ENCODE results near the gene C1orf210.

Gene C1orf210

GRCh38 chr1:43285269-43285990 is at the start of gene C1orf210:
C1orf210 (minus strand) TSS chr1:43285581; CDS start chr1:43283270, 2,311 bp downstream.
- peak; percentile 100 for DNase-seq

GRCh38 chr1:43334453-43335205 is 49.2 kb upstream of the C1orf210 start:
- DNase-seq = no peak

GRCh38 chr1:43331688-43332087 is 46.3 kb upstream of the C1orf210 start:
- DNase-seq = no peak

GRCh38 chr1:43329995-43330751 is 44.8 kb upstream of the C1orf210 start:
- DNase-seq = no peak

GRCh38 chr1:43327549-43328292 is 42.3 kb upstream of the C1orf210 start:
- DNase-seq = no peak

- no peak for DNase-seq
Measured at GRCh38 chr1:43325381-43325780, 40.0 kb upstream of the C1orf210 start.

GRCh38 chr1:43324810-43325209 is 39.4 kb upstream of the C1orf210 start:
- no peak for DNase-seq

- DNase-seq = no peak
Measured at GRCh38 chr1:43322506-43322905, 37.1 kb upstream of the C1orf210 start.

GRCh38 chr1:43321331-43321891 is 36.0 kb upstream of the C1orf210 start:
- DNase-seq = no peak

GRCh38 chr1:43319766-43320165 is 34.4 kb upstream of the C1orf210 start:
- no peak for DNase-seq

- no peak for DNase-seq
Measured at GRCh38 chr1:43319288-43319687, 33.9 kb upstream of the C1orf210 start.

GRCh38 chr1:43318831-43319230 is 33.5 kb upstream of the C1orf210 start:
- DNase-seq = no peak

GRCh38 chr1:43317817-43318471 is 32.6 kb upstream of the C1orf210 start:
- no peak for DNase-seq

- no peak for DNase-seq
Measured at GRCh38 chr1:43316738-43317520, 31.5 kb upstream of the C1orf210 start.

GRCh38 chr1:43315963-43316737 is 30.8 kb upstream of the C1orf210 start:
- DNase-seq = no peak

- DNase-seq = no peak
Measured at GRCh38 chr1:43315481-43315880, 30.1 kb upstream of the C1orf210 start.

- DNase-seq = no peak
Measured at GRCh38 chr1:43314233-43314632, 28.9 kb upstream of the C1orf210 start.

GRCh38 chr1:43313771-43314170 is 28.4 kb upstream of the C1orf210 start:
- no peak for DNase-seq

- DNase-seq = no peak
Measured at GRCh38 chr1:43312663-43313515, 27.5 kb upstream of the C1orf210 start.
